ENCODE results near the gene GFOD2.
A peak's percentile ranks its signal among the peaks of the same experiment; 100 is the strongest.

GFOD2 gene

DNA sequence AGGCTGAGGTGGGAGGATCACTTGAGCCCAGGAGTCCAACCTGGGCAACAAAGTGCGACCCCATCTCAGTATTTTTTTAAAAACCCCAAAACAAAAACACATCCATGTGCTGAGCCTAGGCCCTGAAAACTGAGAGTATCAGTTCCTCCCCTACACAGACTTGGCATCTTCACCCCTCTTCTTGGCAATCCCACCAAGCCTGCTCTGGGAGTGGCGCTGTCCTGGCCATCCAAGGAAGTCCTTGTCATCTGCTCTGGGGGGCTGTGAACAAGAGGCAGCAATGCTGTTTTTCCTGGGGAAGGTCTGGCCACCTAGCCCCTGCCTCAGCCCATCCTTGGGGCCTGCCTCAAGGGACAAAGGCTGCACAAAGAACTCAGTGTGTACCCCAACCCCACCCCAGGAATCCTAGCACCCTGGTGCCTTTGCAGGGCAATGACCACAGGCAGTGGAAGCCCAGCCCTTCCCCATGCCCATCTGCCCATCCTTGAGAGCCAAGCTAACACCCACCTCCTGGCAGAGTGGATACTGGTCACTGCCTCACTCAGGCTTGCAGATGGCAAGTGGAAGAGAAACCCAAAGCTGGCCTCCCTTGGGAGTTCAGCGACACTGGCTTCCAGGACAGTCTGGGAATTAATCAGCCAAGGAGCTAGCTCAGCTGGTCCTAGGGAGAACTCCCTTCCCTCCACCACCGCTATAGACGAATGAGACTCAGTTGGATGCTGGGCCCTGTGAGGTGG lies 14.8 kb upstream of the GFOD2 start:
- DNase-seq (ENCODE audit: low read depth in 3 of 3) = no peak

GRCh38 chr16:67731753-67732095 lies 12.6 kb upstream of the GFOD2 start:
- DNase-seq (ENCODE audit: low read depth in 3 of 3) = no peak

DNA sequence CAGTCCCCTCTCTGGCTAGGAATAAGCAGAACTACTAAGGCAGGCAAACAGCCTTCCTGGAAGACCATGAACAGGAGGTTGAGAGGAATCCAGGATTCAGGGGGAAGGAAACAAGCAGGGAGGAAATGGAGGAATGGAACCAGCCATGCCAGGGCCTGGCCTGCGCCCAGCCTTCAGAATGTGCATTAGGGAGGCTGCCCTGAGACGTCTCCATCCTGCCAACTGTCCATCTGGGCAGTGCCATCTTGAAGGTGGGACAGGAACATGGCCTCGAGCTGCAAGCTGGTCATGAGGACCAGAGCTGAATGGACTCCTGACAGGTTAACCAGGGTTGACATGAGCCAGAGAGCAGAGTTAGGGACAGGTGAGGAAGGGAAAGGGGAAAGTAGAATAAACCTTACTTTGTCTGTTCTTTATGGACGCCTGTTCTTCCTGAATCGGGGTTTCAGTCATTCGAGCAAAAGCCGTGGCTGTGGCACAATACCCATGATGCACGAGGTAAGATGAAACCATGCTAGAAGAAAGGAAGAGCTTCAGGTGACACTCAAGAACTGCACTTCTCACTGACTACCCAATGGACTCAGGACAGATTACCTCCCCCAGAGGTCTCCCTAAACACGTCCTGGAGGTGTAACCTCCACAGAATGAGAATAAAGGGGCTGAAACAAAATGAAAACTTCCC lies 12.1 kb upstream of the GFOD2 start:
- DNase-seq (ENCODE audit: low read depth in 3 of 3) = no peak

- DNase-seq (ENCODE audit: low read depth in 3 of 3) = no peak
Observed at GRCh38 chr16:67730326-67730725, 11.2 kb upstream of the GFOD2 start.

DNA sequence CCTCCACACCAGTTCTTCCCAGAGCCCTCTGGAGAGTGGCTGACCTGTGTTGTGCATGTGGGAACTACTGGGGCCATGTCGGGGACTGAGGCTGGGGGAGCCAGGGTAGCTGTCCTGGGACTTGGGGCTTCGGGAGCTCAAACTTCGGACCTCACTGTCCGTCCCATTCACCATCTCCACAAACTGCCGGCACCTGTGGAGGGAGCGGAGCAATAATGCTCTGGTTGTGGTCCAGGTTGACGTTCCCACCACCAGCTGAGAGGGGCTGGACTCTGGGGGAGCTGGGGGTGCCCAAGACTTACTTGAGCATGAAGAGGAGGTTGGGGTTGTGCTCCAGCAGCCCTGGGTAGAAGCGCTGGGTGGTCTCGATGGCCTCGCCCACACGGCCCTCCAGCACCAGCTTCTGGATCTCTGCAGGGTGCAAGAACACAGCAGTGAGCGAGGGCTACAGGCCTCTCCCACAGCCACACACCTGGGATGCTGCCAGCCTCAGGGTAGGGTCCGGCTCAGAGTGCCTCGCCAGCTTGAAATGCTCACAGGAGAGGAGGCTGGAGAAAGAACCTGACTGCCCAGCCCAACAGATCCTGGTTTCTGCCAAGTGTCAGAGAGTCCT lies 10.6 kb upstream of the GFOD2 start:
- DNase-seq (ENCODE audit: low read depth in 3 of 3) = no peak

DNA sequence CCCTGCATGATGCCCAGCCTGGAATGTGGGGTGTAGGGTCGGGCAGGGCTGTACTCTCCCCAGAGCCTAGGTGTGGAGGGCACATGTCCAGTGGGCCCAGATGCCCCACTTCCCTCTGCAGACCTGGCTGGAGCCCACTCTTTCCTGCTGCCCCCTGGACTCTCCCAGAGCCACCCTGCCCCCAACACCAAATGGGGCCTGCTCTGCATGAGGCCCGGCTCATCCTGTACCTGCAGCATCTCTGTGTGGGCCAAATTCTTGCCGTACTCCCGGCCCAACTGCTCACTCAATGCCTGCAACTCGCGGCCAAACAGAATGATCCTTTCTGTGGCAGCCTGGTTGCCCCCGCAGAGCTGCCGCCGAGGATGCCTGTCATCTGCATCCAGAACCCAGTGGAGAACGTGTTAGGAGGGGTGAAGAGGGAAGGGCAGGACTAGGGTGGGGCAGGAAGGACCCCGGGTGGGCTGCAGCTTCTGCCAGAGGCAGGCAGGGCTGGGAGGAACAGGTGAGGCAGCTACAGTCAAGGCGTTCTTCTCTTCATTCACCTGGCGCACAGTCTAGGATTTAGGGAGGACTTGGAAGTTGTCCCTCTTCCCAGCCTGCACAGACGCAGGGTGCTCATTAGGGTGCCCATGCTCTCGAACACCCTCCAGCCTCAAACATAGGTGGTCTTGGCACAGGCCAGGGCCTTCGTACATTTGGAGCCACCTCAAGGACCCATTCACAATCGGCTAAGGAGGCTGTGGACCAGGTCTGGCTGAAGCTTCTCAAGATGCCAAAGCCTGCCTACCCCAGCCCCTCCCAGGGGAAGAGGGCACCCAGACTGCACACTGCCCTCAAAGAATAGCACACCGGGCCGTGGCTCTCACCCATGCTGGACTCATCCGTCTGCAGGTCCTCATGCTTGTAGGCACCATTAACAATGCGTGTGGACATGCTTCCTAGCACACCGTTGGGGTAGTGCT lies 8.7 kb upstream of the GFOD2 start:
- DNase-seq (ENCODE audit: low read depth in 3 of 3) = no peak

GRCh38 chr16:67726106-67727034 lies 7.3 kb upstream of the GFOD2 start:
- DNase-seq (ENCODE audit: low read depth in 3 of 3) = no peak

DNA sequence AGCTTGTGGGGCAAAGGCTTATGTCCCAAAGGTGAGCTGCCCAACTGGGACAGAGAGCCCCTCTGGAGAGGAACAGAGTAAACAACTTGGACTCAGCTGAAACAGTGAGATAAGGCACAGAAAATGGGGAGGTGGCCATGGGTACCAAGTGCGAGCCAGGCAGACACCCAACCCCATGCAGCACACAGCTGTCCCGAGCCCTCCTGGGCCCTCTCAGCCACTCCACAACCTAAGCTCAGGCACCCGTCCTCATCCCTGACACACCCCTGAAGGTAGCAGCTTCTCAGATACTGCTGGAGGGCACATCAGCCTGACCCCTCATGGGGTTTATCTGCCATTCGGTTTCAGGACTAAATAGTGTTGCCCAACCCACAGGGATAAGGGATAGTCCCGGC lies 4.8 kb upstream of the GFOD2 start:
- DNase-seq (ENCODE audit: low read depth in 3 of 3) = no peak

DNA sequence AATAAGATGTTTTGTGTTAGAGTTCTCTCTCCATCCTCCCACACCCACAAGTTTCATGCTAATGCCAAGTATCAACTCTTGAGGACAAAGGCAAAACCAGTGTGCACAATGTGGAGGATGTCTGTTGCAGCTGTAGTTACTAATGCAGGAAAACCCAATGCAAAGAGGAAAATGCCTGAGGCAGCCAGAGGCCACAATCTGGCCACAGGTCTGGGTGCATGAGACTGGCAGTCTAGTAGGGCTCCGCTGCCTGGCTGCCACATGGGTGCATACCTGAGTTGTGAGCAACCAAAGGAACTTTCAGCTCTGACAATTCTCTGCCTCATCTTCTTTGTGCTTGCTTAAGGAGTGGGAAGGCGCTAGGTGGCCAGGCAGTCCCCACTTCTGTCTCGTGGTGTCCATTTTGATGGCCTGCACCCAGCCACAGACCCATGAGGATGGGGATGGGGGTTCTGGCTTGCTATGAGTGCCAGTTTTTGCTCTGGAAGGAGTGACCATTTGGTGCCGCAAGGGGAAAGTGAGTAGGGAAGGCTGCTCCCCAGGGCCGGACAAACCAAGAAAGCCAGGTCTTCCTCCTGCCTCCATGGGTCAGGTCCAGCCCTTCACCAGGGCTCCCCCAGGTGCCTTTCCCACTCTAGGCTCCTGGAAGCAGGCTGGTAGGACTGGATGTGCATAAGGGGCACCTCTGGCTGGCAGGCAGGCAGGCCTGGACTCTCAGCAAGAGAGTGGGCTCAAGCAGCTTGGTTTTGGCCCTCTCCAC lies 4.2 kb upstream of the GFOD2 start:
- DNase-seq (ENCODE audit: low read depth in 3 of 3) = no peak

DNA sequence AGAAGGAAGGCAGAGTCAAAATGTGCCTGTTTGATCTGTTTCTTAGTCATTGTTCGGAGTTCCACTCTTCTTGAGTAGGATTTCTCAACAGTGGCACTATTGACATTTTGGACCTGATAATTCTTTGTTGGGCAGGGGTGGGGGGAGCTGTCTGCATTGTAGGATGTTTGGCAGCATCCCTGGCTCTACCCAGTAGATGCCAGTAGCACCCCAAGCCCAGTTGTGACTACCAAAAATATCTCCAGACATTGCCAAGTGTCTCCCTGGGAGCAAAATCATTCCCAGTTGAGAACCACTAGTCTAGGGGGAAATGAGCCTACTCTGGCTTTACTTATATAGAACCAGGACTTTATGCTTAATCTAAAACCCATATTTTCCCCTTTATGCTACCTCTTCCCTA lies 1.1 kb upstream of the GFOD2 start:
- DNase-seq (ENCODE audit: low read depth in 3 of 3) = no peak

DNA sequence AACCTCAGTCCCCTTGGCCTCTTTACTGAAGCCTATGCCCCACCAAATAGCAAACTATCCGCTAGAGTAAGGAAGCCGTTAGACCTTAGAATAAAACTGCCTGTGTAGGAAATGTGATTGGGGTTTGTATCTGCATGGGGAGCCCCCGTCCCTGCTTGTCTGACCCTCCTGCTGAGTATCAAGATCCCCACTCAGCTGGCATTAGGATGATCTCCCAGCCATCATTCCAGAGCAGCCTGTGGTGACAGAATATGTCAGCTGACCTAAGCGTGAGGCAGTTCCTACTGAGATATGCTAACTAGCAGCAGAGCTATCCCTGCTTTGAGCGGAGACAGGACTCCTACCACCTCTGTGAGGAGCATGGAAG lies 645 bp upstream of the GFOD2 start:
- peak in 2 of 3 experiments; percentile 0 to 4 for DNase-seq (ENCODE audit: low read depth in 3 of 3)

- no peak for DNase-seq (ENCODE audit: low read depth in 3 of 3)
Observed at GRCh38 chr16:67718668-67719047, 458 bp downstream of the GFOD2 start.

DNA sequence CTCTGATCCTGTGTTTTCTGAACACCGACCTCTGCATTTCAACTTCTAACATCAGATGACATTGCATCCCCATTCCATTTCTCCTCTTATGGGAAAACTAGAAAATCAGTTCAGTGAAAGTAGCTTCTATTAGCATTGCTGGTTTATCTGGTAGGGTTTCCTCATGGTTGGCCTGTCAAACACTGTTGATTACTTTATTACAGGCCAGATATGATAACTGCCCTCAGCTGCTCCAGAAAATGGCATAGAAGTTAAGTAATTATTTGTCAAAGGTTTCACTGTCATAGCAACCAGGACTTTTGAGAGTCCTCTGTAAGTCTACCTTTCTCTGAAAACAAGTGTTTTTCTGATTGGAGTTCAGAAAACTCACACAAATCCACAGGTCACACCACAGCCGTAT lies 3.0 kb downstream of the GFOD2 start:
- DNase-seq (ENCODE audit: low read depth in 3 of 3) = no peak

GRCh38 chr16:67714522-67714921 lies 4.6 kb downstream of the GFOD2 start:
- no peak for DNase-seq (ENCODE audit: low read depth in 3 of 3)

GRCh38 chr16:67713647-67714273 lies 5.4 kb downstream of the GFOD2 start:
- no peak for DNase-seq (ENCODE audit: low read depth in 3 of 3)

- no peak for DNase-seq (ENCODE audit: low read depth in 3 of 3)
Observed at GRCh38 chr16:67710607-67711006, 8.5 kb downstream of the GFOD2 start.

GRCh38 chr16:67709050-67709449 lies 10.1 kb downstream of the GFOD2 start:
- no peak for DNase-seq (ENCODE audit: low read depth in 3 of 3)

GRCh38 chr16:67708368-67708771 lies 10.7 kb downstream of the GFOD2 start:
- no peak for DNase-seq (ENCODE audit: low read depth in 3 of 3)

- DNase-seq (ENCODE audit: low read depth in 3 of 3) = no peak
Observed at GRCh38 chr16:67707790-67708189, 11.3 kb downstream of the GFOD2 start.

GRCh38 chr16:67707210-67707609 lies 11.9 kb downstream of the GFOD2 start:
- no peak for DNase-seq (ENCODE audit: low read depth in 3 of 3)

Measured in stimulated activated CD4-positive, alpha-beta T cell treated with anti-CD3 and anti-CD28 coated beads, TNF-alpha, amount 100 ng/mL, for 24 hours (primary cell).